ENCODE data around the gene NRSN2. TPM values are rescaled to one million over a fixed set of nuclear protein-coding genes. Genes with fewer than 3 reads are reported as not detected.

Gene NRSN2
- total RNA-seq, 3 donors from 2014 or later: 9.4 to 22.3 (median 21.8) TPM

Other genes starting within 250 kb of the NRSN2 start
- gene DEFB126, start 204.5 kb upstream of the NRSN2 start, total RNA-seq: not detected
- gene DEFB127, start 189.7 kb upstream of the NRSN2 start, total RNA-seq: not detected
- gene DEFB128, start 157.4 kb upstream of the NRSN2 start, total RNA-seq: not detected
- gene DEFB129, start 119.9 kb upstream of the NRSN2 start, total RNA-seq: not detected
- under 1 TPM; 0.29 to 0.96 (median 0.33) TPM for gene DEFB132, start 89.4 kb upstream of the NRSN2 start, total RNA-seq
- gene C20orf96, start 56.4 kb upstream of the NRSN2 start, total RNA-seq: 1 to 10 TPM; 2.6 to 9.2 (median 6.1) TPM
- 10 to 100 TPM; 10.1 to 14.0 (median 11.5) TPM for gene ZCCHC3, start 49.5 kb upstream of the NRSN2 start, total RNA-seq
- 1 to 10 TPM; 1.1 to 3.7 (median 3.3) TPM for gene SOX12, start 21.6 kb upstream of the NRSN2 start, total RNA-seq
- 10 to 100 TPM in 2 of 3 donors, 1 to 10 TPM in 1; 4.5 to 18.0 (median 14.5) TPM for gene TRIB3, start 33.6 kb downstream of the NRSN2 start, total RNA-seq
- 10 to 100 TPM; 61.3 to 69.5 (median 66.2) TPM for gene RBCK1, start 61.2 kb downstream of the NRSN2 start, total RNA-seq
- gene TBC1D20, start 115.4 kb downstream of the NRSN2 start, total RNA-seq: 10 to 100 TPM; 37.7 to 56.6 (median 42.3) TPM
- gene CSNK2A1, start 196.7 kb downstream of the NRSN2 start, total RNA-seq: 10 to 100 TPM; 55.0 to 90.9 (median 77.7) TPM